Measurements from ENCODE around the gene AADACL3.
"Not testable (repeated sequence)": the region's sequence is repeated elsewhere in the genome, so short reads cannot be mapped to it uniquely, and the experiment has no call there.

The AADACL3 gene

GRCh38 chr1:12715896-12716437, at the start of gene AADACL3:
Gene AADACL3 (plus strand): TSS chr1:12716110. CDS start chr1:12716177, 67 bp downstream.
- no peak for FAIRE-seq
- DNase-seq (ENCODE audit: insufficient read length, low spot score) = no peak

- FAIRE-seq (no peak), DNase-seq (ENCODE audit: insufficient read length, low spot score) (no peak)
Measured at GRCh38 chr1:12666141-12666735, 49.7 kb upstream of the AADACL3 start.

- no peak for DNase-seq (ENCODE audit: insufficient read length, low spot score)
- no peak for FAIRE-seq
Measured at GRCh38 chr1:12669529-12670068, 46.3 kb upstream of the AADACL3 start.

- FAIRE-seq (no peak), DNase-seq (ENCODE audit: insufficient read length, low spot score) (no peak)
Measured at GRCh38 chr1:12674358-12674757, 41.6 kb upstream of the AADACL3 start.

GRCh38 chr1:12676122-12676521, 39.8 kb upstream of the AADACL3 start:
- not testable (repeated sequence) for FAIRE-seq; DNase-seq (ENCODE audit: insufficient read length, low spot score)

- FAIRE-seq (no peak), DNase-seq (ENCODE audit: insufficient read length, low spot score) (no peak)
Measured at GRCh38 chr1:12677565-12677964, 38.3 kb upstream of the AADACL3 start.

GRCh38 chr1:12678350-12678749, 37.6 kb upstream of the AADACL3 start:
- no peak for DNase-seq (ENCODE audit: insufficient read length, low spot score)
- no peak for FAIRE-seq

- no peak for FAIRE-seq
- DNase-seq (ENCODE audit: insufficient read length, low spot score) = no peak
Measured at GRCh38 chr1:12678820-12679219, 37.1 kb upstream of the AADACL3 start.

GRCh38 chr1:12690156-12690555, 25.8 kb upstream of the AADACL3 start:
- FAIRE-seq (no peak), DNase-seq (ENCODE audit: insufficient read length, low spot score) (no peak)

- no peak for FAIRE-seq
- no peak for DNase-seq (ENCODE audit: insufficient read length, low spot score)
Measured at GRCh38 chr1:12692967-12693782, 22.7 kb upstream of the AADACL3 start.

- no peak for FAIRE-seq
- DNase-seq (ENCODE audit: insufficient read length, low spot score) = no peak
Measured at GRCh38 chr1:12696658-12697057, 19.3 kb upstream of the AADACL3 start.

GRCh38 chr1:12697397-12697796, 18.5 kb upstream of the AADACL3 start:
- FAIRE-seq (no peak), DNase-seq (ENCODE audit: insufficient read length, low spot score) (no peak)

GRCh38 chr1:12703821-12704451, 12.0 kb upstream of the AADACL3 start:
- FAIRE-seq = no peak
- no peak for DNase-seq (ENCODE audit: insufficient read length, low spot score)

GRCh38 chr1:12706061-12706460, 9.8 kb upstream of the AADACL3 start:
- FAIRE-seq = no peak
- DNase-seq (ENCODE audit: insufficient read length, low spot score) = no peak

- no peak for FAIRE-seq
- DNase-seq (ENCODE audit: insufficient read length, low spot score) = no peak
Measured at GRCh38 chr1:12708396-12709090, 7.4 kb upstream of the AADACL3 start.

- FAIRE-seq = no peak
Measured at GRCh38 chr1:12709091-12709491, 6.8 kb upstream of the AADACL3 start.

GRCh38 chr1:12709696-12710095, 6.2 kb upstream of the AADACL3 start:
- FAIRE-seq (no peak), DNase-seq (ENCODE audit: insufficient read length, low spot score) (no peak)

More at GRCh38 chr1:12709091-12709491, 6.8 kb upstream of the AADACL3 start:
- no peak for DNase-seq (ENCODE audit: insufficient read length, low spot score)

GRCh38 chr1:12711536-12711935, 4.4 kb upstream of the AADACL3 start:
- no peak for DNase-seq (ENCODE audit: insufficient read length, low spot score)
- FAIRE-seq = no peak

GRCh38 chr1:12712076-12712475, 3.8 kb upstream of the AADACL3 start:
- FAIRE-seq (no peak), DNase-seq (ENCODE audit: insufficient read length, low spot score) (no peak)

- no peak for DNase-seq (ENCODE audit: insufficient read length, low spot score)
Measured at GRCh38 chr1:12712929-12713328, 3.0 kb upstream of the AADACL3 start.

GRCh38 chr1:12713651-12714050, 2.3 kb upstream of the AADACL3 start:
- DNase-seq (ENCODE audit: insufficient read length, low spot score); FAIRE-seq: not testable (repeated sequence)

More at GRCh38 chr1:12712929-12713328, 3.0 kb upstream of the AADACL3 start:
- FAIRE-seq = no peak

Measured in GM19239 (cell line).